SK-N-SH (cell line): ENCODE data around the gene PCF11.

Experiments used
- EP300 ChIP-seq, 2 experiments: IDR thresholded peaks; 2 replicates each; pipeline versions ENCODE4 v1.4.0 to v1.6.1; 2012; ENCODE audit warnings: borderline replicate concordance in 1 of 2, low read depth in 1 of 2, low read length in 1 of 2
- FOSL2 ChIP-seq: IDR thresholded peaks from 2 replicates; pipeline ENCODE4 v1.4.0; 2012; ENCODE audit warnings: low read depth, mild to moderate bottlenecking, moderate library complexity, borderline replicate concordance
- GABPA ChIP-seq: IDR thresholded peaks from 2 replicates; pipeline ENCODE4 v1.4.0; 2012; ENCODE audit warnings: low read depth, mild to moderate bottlenecking
- POLR2AphosphoS5 ChIP-seq: IDR thresholded peaks from 2 replicates; pipeline ENCODE4 v1.6.1; 2012; ENCODE audit warnings: low read depth, low read length
- RAD21 ChIP-seq: IDR thresholded peaks from 2 replicates; pipeline ENCODE4 v1.6.1; 2012; ENCODE audit warnings: mild to moderate bottlenecking, low read length
- RCOR1 ChIP-seq: fragments of 150-350 bp; IDR thresholded peaks from 2 replicates; pipeline ENCODE4 v1.6.1; 2017; ENCODE audit warnings: antibody characterized with exemption, low read length
- TAF1 ChIP-seq: IDR thresholded peaks from 2 replicates; pipeline ENCODE4 v1.6.1; 2012; ENCODE audit warnings: low read depth, mild to moderate bottlenecking, low read length, moderate library complexity, borderline replicate concordance
- YY1 ChIP-seq: IDR thresholded peaks from 2 replicates; pipeline ENCODE4 v1.4.0; 2012; ENCODE audit warnings: low read depth, mild to moderate bottlenecking
- TF ChIP-seq, protein P1 (sequence below): fragments of 200-600 bp; sonication (generic); IDR thresholded peaks from 2 replicates; pipeline ENCODE4 v1.6.1; 2017; ENCODE audit warnings: antibody characterized with exemption, mild to moderate bottlenecking, moderate library complexity
- TF ChIP-seq, protein P2 (sequence below): IDR thresholded peaks from 2 replicates; pipeline ENCODE4 v1.6.1; 2012; ENCODE audit warnings: mild to moderate bottlenecking, low read depth, low read length, moderate library complexity
- TF ChIP-seq, protein P3 (sequence below): IDR thresholded peaks from 2 replicates; pipeline ENCODE4 v1.4.0; 2012; ENCODE audit warnings: low read depth

DNA sequence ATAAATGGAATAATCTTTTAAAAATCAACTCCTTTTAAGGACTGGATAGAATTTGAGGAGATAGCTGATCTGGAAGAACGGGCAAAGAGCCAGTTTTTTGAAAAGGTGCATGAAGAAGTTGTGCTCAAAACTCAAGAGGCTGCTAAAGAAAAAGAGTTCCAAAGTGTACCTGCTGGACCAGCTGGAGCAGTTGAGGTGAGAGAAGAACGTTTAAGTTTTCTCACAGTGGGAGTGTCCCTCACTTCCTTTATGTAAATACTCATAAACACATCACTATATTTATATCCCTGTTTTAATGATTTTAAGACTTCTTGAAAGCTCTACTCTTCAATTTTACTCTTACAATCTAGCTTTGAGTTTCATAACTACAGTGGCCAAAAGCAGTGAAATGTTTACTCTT lies 24.9 kb downstream of the PCF11 start:
- TF ChIP-seq, protein P1, sequence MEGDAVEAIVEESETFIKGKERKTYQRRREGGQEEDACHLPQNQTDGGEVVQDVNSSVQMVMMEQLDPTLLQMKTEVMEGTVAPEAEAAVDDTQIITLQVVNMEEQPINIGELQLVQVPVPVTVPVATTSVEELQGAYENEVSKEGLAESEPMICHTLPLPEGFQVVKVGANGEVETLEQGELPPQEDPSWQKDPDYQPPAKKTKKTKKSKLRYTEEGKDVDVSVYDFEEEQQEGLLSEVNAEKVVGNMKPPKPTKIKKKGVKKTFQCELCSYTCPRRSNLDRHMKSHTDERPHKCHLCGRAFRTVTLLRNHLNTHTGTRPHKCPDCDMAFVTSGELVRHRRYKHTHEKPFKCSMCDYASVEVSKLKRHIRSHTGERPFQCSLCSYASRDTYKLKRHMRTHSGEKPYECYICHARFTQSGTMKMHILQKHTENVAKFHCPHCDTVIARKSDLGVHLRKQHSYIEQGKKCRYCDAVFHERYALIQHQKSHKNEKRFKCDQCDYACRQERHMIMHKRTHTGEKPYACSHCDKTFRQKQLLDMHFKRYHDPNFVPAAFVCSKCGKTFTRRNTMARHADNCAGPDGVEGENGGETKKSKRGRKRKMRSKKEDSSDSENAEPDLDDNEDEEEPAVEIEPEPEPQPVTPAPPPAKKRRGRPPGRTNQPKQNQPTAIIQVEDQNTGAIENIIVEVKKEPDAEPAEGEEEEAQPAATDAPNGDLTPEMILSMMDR = no peak
- TF ChIP-seq TAF1 (no peak), POLR2AphosphoS5 (no peak), GABPA (no peak), RAD21 (no peak), YY1 (no peak), EP300 (IDR thresholded peaks at IDR 0.05; ENCODE audit: borderline replicate concordance in 1 of 2, low read depth in 1 of 2, low read length in 1 of 2) (no peak), RCOR1 (no peak), FOSL2 (no peak)
- TF ChIP-seq, protein P2, sequence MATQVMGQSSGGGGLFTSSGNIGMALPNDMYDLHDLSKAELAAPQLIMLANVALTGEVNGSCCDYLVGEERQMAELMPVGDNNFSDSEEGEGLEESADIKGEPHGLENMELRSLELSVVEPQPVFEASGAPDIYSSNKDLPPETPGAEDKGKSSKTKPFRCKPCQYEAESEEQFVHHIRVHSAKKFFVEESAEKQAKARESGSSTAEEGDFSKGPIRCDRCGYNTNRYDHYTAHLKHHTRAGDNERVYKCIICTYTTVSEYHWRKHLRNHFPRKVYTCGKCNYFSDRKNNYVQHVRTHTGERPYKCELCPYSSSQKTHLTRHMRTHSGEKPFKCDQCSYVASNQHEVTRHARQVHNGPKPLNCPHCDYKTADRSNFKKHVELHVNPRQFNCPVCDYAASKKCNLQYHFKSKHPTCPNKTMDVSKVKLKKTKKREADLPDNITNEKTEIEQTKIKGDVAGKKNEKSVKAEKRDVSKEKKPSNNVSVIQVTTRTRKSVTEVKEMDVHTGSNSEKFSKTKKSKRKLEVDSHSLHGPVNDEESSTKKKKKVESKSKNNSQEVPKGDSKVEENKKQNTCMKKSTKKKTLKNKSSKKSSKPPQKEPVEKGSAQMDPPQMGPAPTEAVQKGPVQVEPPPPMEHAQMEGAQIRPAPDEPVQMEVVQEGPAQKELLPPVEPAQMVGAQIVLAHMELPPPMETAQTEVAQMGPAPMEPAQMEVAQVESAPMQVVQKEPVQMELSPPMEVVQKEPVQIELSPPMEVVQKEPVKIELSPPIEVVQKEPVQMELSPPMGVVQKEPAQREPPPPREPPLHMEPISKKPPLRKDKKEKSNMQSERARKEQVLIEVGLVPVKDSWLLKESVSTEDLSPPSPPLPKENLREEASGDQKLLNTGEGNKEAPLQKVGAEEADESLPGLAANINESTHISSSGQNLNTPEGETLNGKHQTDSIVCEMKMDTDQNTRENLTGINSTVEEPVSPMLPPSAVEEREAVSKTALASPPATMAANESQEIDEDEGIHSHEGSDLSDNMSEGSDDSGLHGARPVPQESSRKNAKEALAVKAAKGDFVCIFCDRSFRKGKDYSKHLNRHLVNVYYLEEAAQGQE = no peak
- TF ChIP-seq, protein P3, sequence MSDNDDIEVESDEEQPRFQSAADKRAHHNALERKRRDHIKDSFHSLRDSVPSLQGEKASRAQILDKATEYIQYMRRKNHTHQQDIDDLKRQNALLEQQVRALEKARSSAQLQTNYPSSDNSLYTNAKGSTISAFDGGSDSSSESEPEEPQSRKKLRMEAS = no peak
